ENCODE measurements around the gene EML3. TPM values are rescaled to one million over a fixed set of nuclear protein-coding genes. Genes with fewer than 3 reads are reported as not detected.

The EML3 gene
- total RNA-seq, 1 donor from 2014 or later: 29.7 TPM

GRCh38 chr11:62580959-62581715 is 31.4 kb downstream of the EML3 start:
- DNase-seq (ENCODE audit: low read depth): no peak
- no peak overlapping the region for H3K4me3 ChIP-seq (ENCODE audit: low read depth, low read length)
- no peak for TF ChIP-seq CTCF (conservative IDR thresholded peaks at IDR 0.05; ENCODE audit: low read depth, low read length)

GRCh38 chr11:62579252-62579651 is 33.3 kb downstream of the EML3 start:
- TF ChIP-seq CTCF (conservative IDR thresholded peaks at IDR 0.05; ENCODE audit: low read depth, low read length): no peak
- DNase-seq (ENCODE audit: low read depth): no peak
- no peak overlapping the region for H3K4me3 ChIP-seq (ENCODE audit: low read depth, low read length)

DNA sequence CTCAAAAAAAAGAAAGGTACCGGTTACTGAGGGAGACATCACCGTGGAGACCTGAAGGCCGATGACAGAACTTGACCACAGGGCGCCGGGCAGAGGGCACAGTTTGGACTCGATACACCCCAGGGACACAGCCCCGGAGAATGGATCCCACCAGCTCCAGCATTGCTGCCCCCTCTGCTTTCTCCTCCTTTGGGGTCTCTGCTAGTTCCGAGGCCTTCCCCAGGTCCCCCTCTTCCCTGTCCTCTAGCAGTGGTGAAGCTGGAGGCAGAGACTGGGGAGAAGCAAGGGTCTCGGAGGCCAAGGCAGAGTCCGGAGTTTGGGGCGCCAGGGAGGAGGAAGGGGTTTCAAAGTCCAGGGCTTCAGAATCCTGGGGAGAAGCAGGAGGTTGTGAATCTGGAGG is 34.0 kb downstream of the EML3 start:
- TF ChIP-seq CTCF (conservative IDR thresholded peaks at IDR 0.05; ENCODE audit: low read depth, low read length): no peak
- no peak for DNase-seq (ENCODE audit: low read depth)
- H3K4me3 ChIP-seq (ENCODE audit: low read depth, low read length): no peak overlapping the region

DNA sequence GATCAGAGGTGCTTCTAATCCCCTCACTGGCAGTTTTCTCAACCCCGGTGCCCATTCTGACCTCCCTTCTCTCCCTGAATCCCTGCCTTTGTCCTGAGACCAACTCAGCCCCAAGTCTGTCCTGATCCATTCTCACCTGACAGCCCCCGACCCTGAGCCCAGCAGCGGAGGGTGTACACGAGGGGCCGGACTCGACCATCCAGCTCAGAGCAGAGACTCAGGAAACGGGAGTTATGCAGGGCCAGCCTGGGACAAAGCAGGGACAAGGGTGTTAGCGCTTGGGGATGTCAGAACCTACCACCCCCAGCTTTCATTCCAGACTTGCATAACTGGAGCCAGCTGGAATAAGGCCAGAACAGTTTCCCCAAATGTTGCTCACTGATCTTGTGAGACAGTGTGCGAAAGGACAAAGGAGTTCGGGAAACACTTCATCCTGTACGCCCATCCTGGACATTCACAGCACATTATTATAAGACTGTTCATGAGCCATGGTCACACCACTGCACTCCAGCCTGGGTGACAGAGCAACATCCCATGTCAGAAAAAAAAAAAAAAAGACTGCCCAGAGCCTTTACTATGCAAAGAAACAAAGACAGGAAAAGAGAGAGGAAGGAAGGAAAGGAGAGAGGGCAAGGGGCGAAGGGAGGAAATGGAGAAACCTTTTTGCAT is 35.4 kb downstream of the EML3 start:
- TF ChIP-seq CTCF (conservative IDR thresholded peaks at IDR 0.05; ENCODE audit: low read depth, low read length): no peak
- DNase-seq (ENCODE audit: low read depth): no peak
- H3K4me3 ChIP-seq (ENCODE audit: low read depth, low read length): no peak overlapping the region

- no peak for TF ChIP-seq CTCF (conservative IDR thresholded peaks at IDR 0.05; ENCODE audit: low read depth, low read length)
- no peak overlapping the region for H3K4me3 ChIP-seq (ENCODE audit: low read depth, low read length)
- DNase-seq (ENCODE audit: low read depth): no peak
Observed at GRCh38 chr11:62575837-62576236, 36.7 kb downstream of the EML3 start.

DNA sequence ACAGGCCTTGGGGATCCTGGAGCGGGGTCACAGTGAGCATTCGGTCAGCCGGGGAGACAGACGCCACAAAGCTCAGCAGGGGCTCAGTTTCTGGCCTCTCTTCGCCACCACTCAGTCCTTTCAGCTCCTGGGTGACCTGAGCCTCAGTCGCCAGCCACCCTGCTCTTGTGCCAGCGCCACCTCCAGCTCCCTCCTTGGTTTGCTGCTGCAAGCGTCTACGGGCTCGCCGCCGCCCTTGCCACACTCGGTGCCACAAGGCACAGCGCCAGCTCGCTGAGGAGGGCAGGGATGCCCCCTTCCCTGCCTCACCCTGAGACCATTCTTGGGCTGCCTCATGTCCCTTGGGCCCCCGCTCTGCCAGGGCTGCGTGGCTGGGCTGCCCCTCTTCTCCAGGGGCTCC is 37.4 kb downstream of the EML3 start:
- no peak for DNase-seq (ENCODE audit: low read depth)
- peak overlapping the region; percentile 73 for H3K4me3 ChIP-seq (ENCODE audit: low read depth, low read length)
- TF ChIP-seq CTCF (conservative IDR thresholded peaks at IDR 0.05; ENCODE audit: low read depth, low read length): no peak

Measured in epithelial cell of proximal tubule (primary cell).